HepG2 (cell line): ENCODE data around the gene UBE2I. TPM values are rescaled to one million over a fixed set of nuclear protein-coding genes. Genes with fewer than 3 reads are reported as not detected.

Experiments used
- ATAC-seq: fragments of 200-7000 bp; cut with Tn5 transposase; 3 replicates; pipeline ENCODE4 v1.9.1; 2020; ENCODE audit warnings: mild to moderate bottlenecking, moderate library complexity
- BruUV-seq: library from RNA; stranded (reverse); fragments of 400-500 nt; replicated peaks from 2 replicates; lab custom pipeline; 2021; lab: Mats Ljungman, UMichigan
- CTCF ChIA-PET: fragments of 300-600 bp; formaldehyde crosslinking; extraction: SDS; loops from one replicate; lab custom pipeline; 2021; ENCODE audit warnings: low total read pairs, inconsistent platforms, low intra/inter-chr PET ratio; lab: Yijun Ruan, JAX
- POLR2A ChIA-PET: fragments of 350-600 bp; sonication (Branson Sonifier 250); formaldehyde crosslinking; loops from one replicate; lab custom pipeline; 2020; ENCODE audit warnings: antibody characterized with exemption, inconsistent platforms; lab: Yijun Ruan, JAX
- DNase-seq: peaks from one replicate; pipeline ENCODE4 v3.0.0-alpha.2; 2015; ENCODE audit warnings: low spot score
- FAIRE-seq: peaks from 3 replicates; lab custom pipeline; 2011; peaks lifted over from hg19 to GRCh38; lab: Jason Lieb, UNC
- H2AFZ ChIP-seq: one replicate; pipeline ENCODE4 v1.6.1; 2011; ENCODE audit warnings: low read length, inconsistent platforms
- H3K27ac ChIP-seq: fragments of 300-600 bp; 3 replicates; pipeline ENCODE4 v1.8.0; 2011; ENCODE audit warnings: mixed run types, mild to moderate bottlenecking, mixed read lengths, low read length, inconsistent platforms; ENCODE audit not compliant: insufficient read depth; ENCODE audit errors: extremely low read length
- H3K27me3 ChIP-seq, 2 experiments: fragments of 200-600 bp in 1 of 2; 2 replicates in 1 of 2; 3 replicates in 1 of 2; pipeline versions ENCODE4 v1.6.0 to v1.8.0; 2011; ENCODE audit warnings: low read length in 2 of 2, mild to moderate bottlenecking in 2 of 2, moderate library complexity in 2 of 2, inconsistent platforms in 1 of 2; ENCODE audit not compliant: insufficient read depth in 2 of 2, control insufficient read depth in 1 of 2
- H3K36me3 ChIP-seq, 2 experiments: fragments of 200-600 bp in 1 of 2; replicated peaks in 1 of 2; 2 replicates in 1 of 2; 3 replicates in 1 of 2; pipeline versions ENCODE4 v1.5.1 to v1.8.0; 2011; ENCODE audit warnings: low read length in 2 of 2, inconsistent platforms in 1 of 2; ENCODE audit not compliant: insufficient read depth in 2 of 2, control insufficient read depth in 1 of 2
- H3K4me1 ChIP-seq: 2 replicates; pipeline ENCODE4 v1.5.1; 2012; ENCODE audit warnings: low read length, inconsistent platforms; ENCODE audit not compliant: insufficient read depth
- H3K4me2 ChIP-seq: 2 replicates; pipeline ENCODE4 v1.6.0; 2011; ENCODE audit warnings: low read depth, low read length, inconsistent platforms
- H3K4me3 ChIP-seq, 3 experiments: fragments of 200-600 bp in 1 of 3; sonication (generic), shearing (Covaris generic) in 1 of 3; replicated peaks in 1 of 3; 2 replicates each; pipeline ENCODE4 v1.5.1; 2011 to 2016; ENCODE audit warnings: low read length in 3 of 3, inconsistent platforms in 2 of 3, low read depth in 2 of 3, mild to moderate bottlenecking in 2 of 3, control low read depth in 1 of 3, mixed read lengths in 1 of 3; ENCODE audit not compliant: insufficient read depth in 1 of 3
- H3K79me2 ChIP-seq: one replicate; pipeline ENCODE4 v1.6.1; 2011; ENCODE audit warnings: low read length, inconsistent platforms; ENCODE audit not compliant: insufficient read depth
- H3K9ac ChIP-seq: 2 replicates; pipeline ENCODE4 v1.6.0; 2011; ENCODE audit warnings: mild to moderate bottlenecking, low read depth, low read length, inconsistent platforms; ENCODE audit not compliant: insufficient read depth
- H3K9me3 ChIP-seq: 2 replicates; pipeline ENCODE4 v1.5.1; 2012; ENCODE audit warnings: mild to moderate bottlenecking, low read length
- H4K20me1 ChIP-seq: 2 replicates; pipeline ENCODE4 v1.6.0; 2011; ENCODE audit warnings: inconsistent platforms, mild to moderate bottlenecking, low read length, moderate library complexity; ENCODE audit not compliant: insufficient read depth
- AGO2 ChIP-seq: fragments of 200-400 bp; formaldehyde crosslinking; optimal IDR thresholded peaks from 2 replicates; pipeline ENCODE3; 2017; ENCODE audit warnings: mild to moderate bottlenecking, low read depth, low read length, moderate library complexity
- KDM2A ChIP-seq: sonication (generic); formaldehyde crosslinking; IDR thresholded peaks from 2 replicates; pipeline ENCODE4 v1.4.0; 2020; ENCODE audit warnings: low read depth, missing genetic modification reagents, borderline replicate concordance
- MAZ ChIP-seq, 2 experiments: sonication (generic) in 1 of 2; formaldehyde crosslinking in 1 of 2; IDR thresholded peaks; 2 replicates each; pipeline versions ENCODE4 v1.5.0 to v1.6.1; 2012 to 2020; ENCODE audit warnings: low read depth in 2 of 2, mild to moderate bottlenecking in 2 of 2, borderline replicate concordance in 1 of 2, improper control_type of control experiment in 1 of 2, low read length in 1 of 2, missing genetic modification reagents in 1 of 2, moderate library complexity in 1 of 2
- SYNCRIP ChIP-seq: fragments of 200-400 bp; formaldehyde crosslinking; IDR thresholded peaks from 2 replicates; pipeline ENCODE4 v1.6.1; 2018; ENCODE audit warnings: mild to moderate bottlenecking, low read depth, low read length; ENCODE audit not compliant: insufficient read depth
- TAF1 ChIP-seq: sonication (generic); formaldehyde crosslinking; IDR thresholded peaks from 2 replicates; pipeline ENCODE4 v1.4.0; 2020; ENCODE audit warnings: missing genetic modification reagents
- TEAD2 ChIP-seq: sonication (generic); formaldehyde crosslinking; IDR thresholded peaks from 2 replicates; pipeline ENCODE4 v1.9.0; 2021; ENCODE audit warnings: missing genetic modification reagents
- TOPORS ChIP-seq: sonication (generic); formaldehyde crosslinking; IDR thresholded peaks from 2 replicates; pipeline ENCODE4 v1.8.0; 2023; ENCODE audit warnings: mild to moderate bottlenecking, missing genetic modification reagents
- ZNF430 ChIP-seq: sonication (generic); formaldehyde crosslinking; IDR thresholded peaks from 2 replicates; pipeline ENCODE4 v1.9.0; 2021; ENCODE audit warnings: mild to moderate bottlenecking, missing genetic modification reagents
- ZNF484 ChIP-seq: sonication (generic); formaldehyde crosslinking; IDR thresholded peaks from 2 replicates; pipeline ENCODE4 v1.5.1; 2020; ENCODE audit warnings: mild to moderate bottlenecking, low read depth, missing genetic modification reagents, borderline replicate concordance
- WGBS: methylation state at CpG from one replicate; pipeline ENCODE4 v1.1.6; 2017; ENCODE audit warnings: low lambda C conversion rate; 5-methylcytosine and 5-hydroxymethylcytosine counted together
- in situ Hi-C: cut with HindIII; loops from 2 replicates; pipeline ENCODE4 v1.10.0; 2017; ENCODE audit warnings: low pct_unique_long_range_greater_than_20kb; ENCODE audit not compliant: extremely low pct_ligation_motif_present
- intact Hi-C: fragments of 100-400 bp; cut with micrococcal nuclease; formaldehyde crosslinking; loops from one replicate; pipeline ENCODE4 v1.10.0; 2022; ENCODE audit not compliant: unreplicated experiment
- polyA plus RNA-seq, 8 experiments: library from polyadenylated mRNA; depleted of rRNA in 3 of 8; stranded (reverse) in 7 of 8; unstranded in 1 of 8; fragments of >200 nt; fragmentation: Illumina TruSeq in 4 of 8; extraction: Trizol in 4 of 8; gene quantifications; 2 replicates each; pipeline versions ENCODE4 v1.2.1 to v1.2.3, GENCODE V29; 2011 to 2016; ENCODE audit warnings: low read depth in 4 of 8, missing spikeins in 1 of 8, mixed read lengths in 1 of 8; ENCODE audit not compliant: insufficient read depth in 1 of 8
- total RNA-seq, 5 experiments: library from RNA; depleted of rRNA; stranded (reverse); fragments of >200 nt; fragmentation: Illumina TruSeq; extraction: Trizol; gene quantifications; 2 replicates each; pipeline ENCODE4 v1.2.3, GENCODE V29; 2016; ENCODE audit warnings: low read depth in 1 of 5
- TF ChIP-seq, protein P1 (sequence below): sonication (generic); formaldehyde crosslinking; IDR thresholded peaks from 2 replicates; pipeline ENCODE4 v1.4.0; 2020; ENCODE audit warnings: missing genetic modification reagents, borderline replicate concordance
- TF ChIP-seq, protein P2 (sequence below): IDR thresholded peaks from 2 replicates; pipeline ENCODE4 v1.6.1; 2012; ENCODE audit warnings: inconsistent platforms

The UBE2I gene
- total and polyA plus RNA-seq, 2 of the 13 experiments (the other 11 are each of a cell fraction or from before 2014, with no cell fraction given): 75.8 to 98.9 TPM

DNA sequence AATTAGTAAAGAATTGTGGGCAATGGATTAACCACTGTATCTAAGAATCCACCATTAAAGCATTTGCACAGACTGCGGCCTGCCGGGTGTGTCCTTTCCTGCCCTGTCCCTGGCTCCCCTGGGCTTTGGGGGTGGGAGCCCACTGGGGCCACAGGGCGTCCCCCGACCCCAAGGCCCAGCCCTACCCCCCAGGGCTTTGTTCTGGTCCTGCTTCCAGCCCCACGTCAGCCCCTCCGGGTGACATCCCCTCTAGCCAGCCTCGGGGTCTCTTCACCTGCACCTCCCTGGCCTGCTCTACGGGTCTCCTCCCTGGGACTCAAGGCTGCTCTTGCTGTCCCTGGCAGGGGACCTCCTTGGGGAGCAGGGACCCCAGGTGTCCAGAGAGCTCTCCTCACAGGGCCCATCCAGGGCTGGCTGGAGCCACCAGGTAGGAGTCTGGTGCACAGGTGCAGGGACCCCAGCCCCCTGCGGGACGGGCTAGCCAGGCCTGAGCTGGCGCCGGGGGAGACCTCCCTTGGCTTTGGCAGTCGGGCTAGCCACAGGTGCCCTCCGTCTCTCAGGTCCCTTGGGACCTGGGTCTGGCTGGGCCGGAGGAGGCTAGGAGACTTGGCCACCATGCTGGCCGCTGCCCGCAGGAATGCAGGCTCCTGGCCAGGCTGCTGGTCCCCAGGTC lies 17.6 kb downstream of the UBE2I start:
- no peak overlapping the region for H3K27ac ChIP-seq
- H4K20me1 ChIP-seq: no peaks in the 10 kb centered on the region
- H3K4me1 ChIP-seq: peaks cover 13% of the 10 kb centered on the region
- H2AFZ ChIP-seq: no peak overlapping the region
- DNase-seq (no peak), FAIRE-seq (no peak), ATAC-seq (no peak)
- in situ Hi-C loops (no loop called here), intact Hi-C loops (no loop called here)
- no peak overlapping the region for H3K9ac ChIP-seq
- BruUV-seq: no TSS peak
- peaks cover 3 to 17% of the 10 kb centered on the region in 2 experiments; a peak in 3 of 5 replicates for H3K36me3 ChIP-seq
- no peak overlapping the region for H3K4me3 ChIP-seq
- no peak for TF ChIP-seq ZNF430 (CRISPR knock-in tag)
- 0 out of 2 replicates have a peak, but pooled peaks have one; percentile 13 for TF ChIP-seq KDM2A (CRISPR knock-in tag)
- no peak for TF ChIP-seq TOPORS (CRISPR knock-in tag)
- TF ChIP-seq SYNCRIP: no peak
- TF ChIP-seq, protein P1, sequence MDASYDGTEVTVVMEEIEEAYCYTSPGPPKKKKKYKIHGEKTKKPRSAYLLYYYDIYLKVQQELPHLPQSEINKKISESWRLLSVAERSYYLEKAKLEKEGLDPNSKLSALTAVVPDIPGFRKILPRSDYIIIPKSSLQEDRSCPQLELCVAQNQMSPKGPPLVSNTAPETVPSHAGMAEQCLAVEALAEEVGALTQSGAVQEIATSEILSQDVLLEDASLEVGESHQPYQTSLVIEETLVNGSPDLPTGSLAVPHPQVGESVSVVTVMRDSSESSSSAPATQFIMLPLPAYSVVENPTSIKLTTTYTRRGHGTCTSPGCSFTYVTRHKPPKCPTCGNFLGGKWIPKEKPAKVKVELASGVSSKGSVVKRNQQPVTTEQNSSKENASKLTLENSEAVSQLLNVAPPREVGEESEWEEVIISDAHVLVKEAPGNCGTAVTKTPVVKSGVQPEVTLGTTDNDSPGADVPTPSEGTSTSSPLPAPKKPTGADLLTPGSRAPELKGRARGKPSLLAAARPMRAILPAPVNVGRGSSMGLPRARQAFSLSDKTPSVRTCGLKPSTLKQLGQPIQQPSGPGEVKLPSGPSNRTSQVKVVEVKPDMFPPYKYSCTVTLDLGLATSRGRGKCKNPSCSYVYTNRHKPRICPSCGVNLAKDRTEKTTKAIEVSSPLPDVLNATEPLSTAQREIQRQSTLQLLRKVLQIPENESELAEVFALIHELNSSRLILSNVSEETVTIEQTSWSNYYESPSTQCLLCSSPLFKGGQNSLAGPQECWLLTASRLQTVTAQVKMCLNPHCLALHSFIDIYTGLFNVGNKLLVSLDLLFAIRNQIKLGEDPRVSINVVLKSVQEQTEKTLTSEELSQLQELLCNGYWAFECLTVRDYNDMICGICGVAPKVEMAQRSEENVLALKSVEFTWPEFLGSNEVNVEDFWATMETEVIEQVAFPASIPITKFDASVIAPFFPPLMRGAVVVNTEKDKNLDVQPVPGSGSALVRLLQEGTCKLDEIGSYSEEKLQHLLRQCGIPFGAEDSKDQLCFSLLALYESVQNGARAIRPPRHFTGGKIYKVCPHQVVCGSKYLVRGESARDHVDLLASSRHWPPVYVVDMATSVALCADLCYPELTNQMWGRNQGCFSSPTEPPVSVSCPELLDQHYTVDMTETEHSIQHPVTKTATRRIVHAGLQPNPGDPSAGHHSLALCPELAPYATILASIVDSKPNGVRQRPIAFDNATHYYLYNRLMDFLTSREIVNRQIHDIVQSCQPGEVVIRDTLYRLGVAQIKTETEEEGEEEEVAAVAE: no peak
- TF ChIP-seq, protein P2, sequence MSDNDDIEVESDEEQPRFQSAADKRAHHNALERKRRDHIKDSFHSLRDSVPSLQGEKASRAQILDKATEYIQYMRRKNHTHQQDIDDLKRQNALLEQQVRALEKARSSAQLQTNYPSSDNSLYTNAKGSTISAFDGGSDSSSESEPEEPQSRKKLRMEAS: no peak
- TF ChIP-seq AGO2: peak; percentile 52
- TF ChIP-seq TAF1 (CRISPR knock-in tag): no peak
- TF ChIP-seq ZNF484 (CRISPR knock-in tag): no peak
- no peak for TF ChIP-seq MAZ (IDR thresholded peaks at IDR 0.05; ENCODE audit: borderline replicate concordance, low read depth, low read length)
- no peak for TF ChIP-seq MAZ (CRISPR knock-in tag; IDR thresholded peaks at IDR 0.05; ENCODE audit: low read depth)
- no peak for TF ChIP-seq TEAD2 (CRISPR knock-in tag)
- H3K9me3 ChIP-seq: no peaks in the 10 kb centered on the region
- 100% methylated on average over 5 of the region's 17 CpGs for WGBS
- H3K4me2 ChIP-seq: no peak overlapping the region
- H3K27me3 ChIP-seq: no peaks in the 10 kb centered on the region; a peak in 1 of 5 replicates
- ChIA-PET CTCF (no interaction called here), POLR2A (no interaction called here)
- H3K79me2 ChIP-seq: no peaks in the 10 kb centered on the region
